RWPE1 (cell line): ENCODE results near the gene KLF16.

ENCODE experiments used
- CTCF ChIA-PET: fragments of 350-600 bp; sonication (Branson Sonifier 250); formaldehyde crosslinking; extraction: SDS; loops from one replicate; lab custom pipeline; 2021; lab: Yijun Ruan, JAX
- POLR2A ChIA-PET: fragments of 400-600 bp; formaldehyde crosslinking; extraction: SDS; loops from one replicate; lab custom pipeline; 2020; ENCODE audit warnings: antibody characterized with exemption; ENCODE audit not compliant: low non-redundant PET; lab: Yijun Ruan, JAX
- DNase-seq: peaks from one replicate; pipeline ENCODE4 v3.0.0; 2012; ENCODE audit warnings: low spot score
- H3K27ac ChIP-seq: fragments of 450-650 bp; 2 replicates; pipeline ENCODE4 v1.5.1; 2017
- CTCF ChIP-seq: fragments of 450-650 bp; conservative IDR thresholded peaks from 2 replicates; pipeline ENCODE4 v1.5.1; 2017; ENCODE audit warnings: low read depth, mild to moderate bottlenecking

Gene KLF16

GRCh38 chr19:1873524-1874473, 10.4 kb upstream of the KLF16 start:
- DNase-seq: no peak
- CTCF ChIA-PET: interaction anchor here (1.1 kb wide), 1 partner anchor 56 kb away, joined by 3 read pairs; no protein-coding TSS in a partner anchor
- POLR2A ChIA-PET: interaction anchor here (0.7 kb wide), 1 partner anchor 68 kb away, joined by 16 read pairs; no protein-coding TSS in a partner anchor
- H3K27ac ChIP-seq: peak overlapping the region; percentile 88
- TF ChIP-seq CTCF: no peak

GRCh38 chr19:1872807-1873523, 9.6 kb upstream of the KLF16 start:
- peak overlapping the region; percentile 88 for H3K27ac ChIP-seq
- no peak for DNase-seq
- no peak for TF ChIP-seq CTCF
- ChIA-PET POLR2A (no interaction called here), CTCF (no interaction called here)

GRCh38 chr19:1871630-1872029, 8.3 kb upstream of the KLF16 start:
- ChIA-PET CTCF (interaction anchor here (0.7 kb wide), 1 partner anchor 176 kb away, joined by 3 read pairs; no protein-coding TSS in a partner anchor), POLR2A (no interaction called here)
- no peak for TF ChIP-seq CTCF

GRCh38 chr19:1871140-1871597, 7.8 kb upstream of the KLF16 start:
- no peak for TF ChIP-seq CTCF
- ChIA-PET CTCF (no interaction called here), POLR2A (no interaction called here)
- H3K27ac ChIP-seq: peak overlapping the region; percentile 33
- DNase-seq: no peak

More at GRCh38 chr19:1871630-1872029, 8.3 kb upstream of the KLF16 start:
- H3K27ac ChIP-seq: peak overlapping the region; percentile 88
- DNase-seq: no peak

GRCh38 chr19:1868971-1869370, 5.6 kb upstream of the KLF16 start:
- DNase-seq: no peak
- TF ChIP-seq CTCF: no peak
- ChIA-PET POLR2A (no interaction called here), CTCF (no interaction called here)
- peak overlapping the region; percentile 33 for H3K27ac ChIP-seq

GRCh38 chr19:1867349-1867724, 4.0 kb upstream of the KLF16 start:
- peak overlapping the region; percentile 98 for H3K27ac ChIP-seq
- TF ChIP-seq CTCF: no peak
- ChIA-PET CTCF (no interaction called here), POLR2A (no interaction called here)
- DNase-seq: no peak
